Measurements from ENCODE around the gene KCNB1. TPM values are rescaled to one million over a fixed set of nuclear protein-coding genes. Genes with fewer than 3 reads are reported as not detected.

The KCNB1 gene
- total RNA-seq, 2 donors from 2014 or later = 2.8 to 16.1 TPM

DNA sequence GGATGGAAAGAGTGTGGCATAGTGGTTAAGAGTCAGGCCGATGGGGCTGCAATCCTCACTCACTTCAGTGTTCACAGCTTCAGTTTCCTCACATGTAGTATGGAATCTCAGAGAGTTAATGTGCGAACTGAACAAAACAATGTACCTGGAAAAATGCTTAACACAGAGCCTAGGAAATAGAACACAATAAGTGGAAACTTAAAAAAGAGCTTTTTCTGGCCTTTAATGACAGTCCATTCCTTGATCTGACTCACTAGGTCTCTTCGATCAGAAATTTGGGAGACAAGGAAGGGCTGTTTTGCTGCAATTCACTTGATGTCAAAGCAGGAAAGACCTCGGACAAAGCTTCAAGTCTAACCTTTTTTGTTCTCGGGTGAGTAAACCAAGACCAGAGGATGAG lies 56.1 kb downstream of the KCNB1 start:
- H3K4me1 ChIP-seq (replicated peaks) = peaks cover under 1% of the 10 kb centered on the region
- TF ChIP-seq, protein P1, sequence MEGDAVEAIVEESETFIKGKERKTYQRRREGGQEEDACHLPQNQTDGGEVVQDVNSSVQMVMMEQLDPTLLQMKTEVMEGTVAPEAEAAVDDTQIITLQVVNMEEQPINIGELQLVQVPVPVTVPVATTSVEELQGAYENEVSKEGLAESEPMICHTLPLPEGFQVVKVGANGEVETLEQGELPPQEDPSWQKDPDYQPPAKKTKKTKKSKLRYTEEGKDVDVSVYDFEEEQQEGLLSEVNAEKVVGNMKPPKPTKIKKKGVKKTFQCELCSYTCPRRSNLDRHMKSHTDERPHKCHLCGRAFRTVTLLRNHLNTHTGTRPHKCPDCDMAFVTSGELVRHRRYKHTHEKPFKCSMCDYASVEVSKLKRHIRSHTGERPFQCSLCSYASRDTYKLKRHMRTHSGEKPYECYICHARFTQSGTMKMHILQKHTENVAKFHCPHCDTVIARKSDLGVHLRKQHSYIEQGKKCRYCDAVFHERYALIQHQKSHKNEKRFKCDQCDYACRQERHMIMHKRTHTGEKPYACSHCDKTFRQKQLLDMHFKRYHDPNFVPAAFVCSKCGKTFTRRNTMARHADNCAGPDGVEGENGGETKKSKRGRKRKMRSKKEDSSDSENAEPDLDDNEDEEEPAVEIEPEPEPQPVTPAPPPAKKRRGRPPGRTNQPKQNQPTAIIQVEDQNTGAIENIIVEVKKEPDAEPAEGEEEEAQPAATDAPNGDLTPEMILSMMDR (IDR thresholded peaks at IDR 0.05) = no peak
- TF ChIP-seq POLR2AphosphoS5 (IDR thresholded peaks at IDR 0.05) (no peak), POLR2A (IDR thresholded peaks at IDR 0.05) (no peak)
- no peak overlapping the region for H3K27ac ChIP-seq
- WGBS = 86% methylated on average over 5 of the region's 5 CpGs
- no peaks in the 10 kb centered on the region for H3K27me3 ChIP-seq (replicated peaks; ENCODE audit: insufficient read depth)
- intact Hi-C loops (cut with DNase I) = no loop called here
- no peaks in the 10 kb centered on the region for H3K9me3 ChIP-seq
- no peaks in the 10 kb centered on the region for H3K36me3 ChIP-seq
- no peak for DNase-seq (ENCODE audit: low spot score)
- H3K4me3 ChIP-seq = no peak overlapping the region

DNA sequence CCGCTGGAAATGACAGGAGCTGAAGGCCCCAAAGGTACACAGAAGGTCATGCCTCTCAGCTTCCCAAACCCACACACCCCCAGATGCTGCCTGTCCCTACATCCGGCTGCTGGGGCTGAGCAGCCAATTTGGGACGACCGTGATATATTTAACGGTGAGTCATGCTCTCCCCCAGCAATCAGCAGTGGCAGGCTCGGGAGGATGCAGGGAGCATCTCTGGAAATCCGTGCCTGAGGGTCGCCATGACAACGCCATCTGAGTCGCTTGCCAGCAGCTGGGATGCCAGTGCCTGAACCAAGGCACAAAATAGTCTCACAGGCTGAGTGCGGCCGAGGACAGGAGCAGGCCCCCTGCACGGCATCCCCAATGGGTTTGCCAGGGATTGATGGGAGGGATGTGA lies 57.9 kb downstream of the KCNB1 start:
- Histone ChIP-seq H3K36me3 (no peaks in the 10 kb centered on the region), H3K9me3 (no peaks in the 10 kb centered on the region), H3K4me1 (replicated peaks) (peaks cover 8% of the 10 kb centered on the region), H3K27me3 (replicated peaks; ENCODE audit: insufficient read depth) (no peaks in the 10 kb centered on the region), H3K4me3 (no peak overlapping the region), H3K27ac (no peak overlapping the region)
- TF ChIP-seq POLR2A (IDR thresholded peaks at IDR 0.05) (no peak), POLR2AphosphoS5 (IDR thresholded peaks at IDR 0.05) (no peak)
- TF ChIP-seq, protein P1 (IDR thresholded peaks at IDR 0.05) = no peak
- no peak for DNase-seq (ENCODE audit: low spot score)
- 60% methylated on average over 13 of the region's 13 CpGs for WGBS
- intact Hi-C loops (cut with DNase I) = no loop called here

DNA sequence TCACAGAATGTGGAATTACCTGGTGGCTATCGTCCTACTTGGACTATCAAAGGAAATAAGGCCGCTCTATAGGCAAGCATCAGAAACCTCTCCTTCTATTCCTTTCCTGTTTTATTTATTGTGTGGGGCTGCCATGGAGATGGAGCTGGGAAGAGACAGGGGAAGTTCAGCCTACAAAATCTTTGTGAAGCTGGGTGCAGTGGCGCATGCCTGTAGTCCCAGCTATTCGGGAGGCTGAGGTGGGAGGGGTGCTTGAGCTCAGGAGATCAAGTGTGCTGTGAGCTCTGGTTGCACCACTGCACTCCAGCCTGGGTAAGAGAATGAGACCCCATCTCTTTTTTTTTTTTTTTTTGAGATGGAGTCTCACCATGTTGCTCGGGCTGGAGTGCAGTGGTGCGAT lies 60.3 kb downstream of the KCNB1 start:
- Histone ChIP-seq H3K27me3 (replicated peaks; ENCODE audit: insufficient read depth) (no peaks in the 10 kb centered on the region), H3K4me3 (no peak overlapping the region), H3K9me3 (no peaks in the 10 kb centered on the region), H3K36me3 (no peaks in the 10 kb centered on the region), H3K27ac (no peak overlapping the region), H3K4me1 (replicated peaks) (peaks cover 8% of the 10 kb centered on the region)
- no peak for TF ChIP-seq POLR2A (IDR thresholded peaks at IDR 0.05)
- TF ChIP-seq, protein P1 (IDR thresholded peaks at IDR 0.05) = no peak
- intact Hi-C loops (cut with DNase I) = no loop called here
- 89% methylated on average over 6 of the region's 6 CpGs for WGBS
- DNase-seq (ENCODE audit: low spot score) = no peak

DNA sequence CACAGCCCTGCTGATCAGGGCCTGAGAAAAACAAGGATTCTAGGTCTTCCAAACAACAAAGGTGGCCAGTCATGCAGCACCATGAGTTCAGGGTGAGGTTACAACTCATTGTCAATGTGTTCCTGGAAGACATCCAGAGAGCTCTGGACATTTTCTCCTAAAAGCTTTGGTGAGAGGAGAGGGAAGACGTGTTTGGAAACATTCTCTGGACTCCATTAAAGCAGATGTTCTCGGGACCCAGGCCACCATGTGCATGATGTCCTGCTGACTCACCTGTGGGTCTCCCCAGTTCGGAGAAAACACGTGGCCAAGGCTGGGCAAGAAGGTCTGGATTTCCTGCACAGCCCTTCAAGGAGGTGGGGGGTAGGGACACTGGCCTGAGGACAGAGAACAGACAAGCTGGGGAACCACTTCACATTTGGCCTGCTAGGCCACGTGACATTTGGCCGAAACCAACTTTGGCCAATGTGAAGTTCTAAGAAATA lies 61.6 kb downstream of the KCNB1 start:
- Histone ChIP-seq H3K36me3 (no peaks in the 10 kb centered on the region), H3K9me3 (no peaks in the 10 kb centered on the region), H3K27me3 (replicated peaks; ENCODE audit: insufficient read depth) (no peaks in the 10 kb centered on the region), H3K4me1 (replicated peaks) (peaks cover 8% of the 10 kb centered on the region), H3K27ac (peak overlapping the region; percentile 29 to 79), H3K4me3 (no peak overlapping the region)
- WGBS = 59% methylated on average over 6 of the region's 6 CpGs
- intact Hi-C loops (cut with DNase I) = no loop called here
- TF ChIP-seq POLR2AphosphoS5 (IDR thresholded peaks at IDR 0.05) (no peak), POLR2A (IDR thresholded peaks at IDR 0.05) (no peak)
- TF ChIP-seq, protein P1 (IDR thresholded peaks at IDR 0.05) = no peak
- DNase-seq (ENCODE audit: low spot score) = no peak

DNA sequence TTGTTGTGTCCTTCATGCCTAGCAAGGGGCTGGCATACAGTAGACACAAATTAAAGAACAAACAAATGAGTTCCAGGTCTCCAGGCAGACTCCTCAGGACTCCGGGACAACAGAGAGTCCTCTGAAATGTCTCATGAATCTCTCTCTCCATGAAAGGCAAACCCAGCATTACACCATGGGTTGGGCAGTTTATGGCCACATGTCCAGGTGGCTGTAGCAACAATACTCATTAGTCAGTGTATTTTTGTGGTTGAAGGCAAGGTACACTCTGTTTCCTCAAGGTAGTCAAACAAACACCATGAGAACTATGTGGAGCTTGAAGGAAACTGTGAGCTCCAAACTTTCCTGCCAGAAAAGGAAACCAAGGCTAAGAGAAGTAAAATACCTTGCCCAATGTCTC lies 62.2 kb downstream of the KCNB1 start:
- peak overlapping the region; percentile 29 to 79 for H3K27ac ChIP-seq
- H3K9me3 ChIP-seq = no peaks in the 10 kb centered on the region
- H3K27me3 ChIP-seq (replicated peaks; ENCODE audit: insufficient read depth) = no peaks in the 10 kb centered on the region
- TF ChIP-seq POLR2AphosphoS5 (IDR thresholded peaks at IDR 0.05) = peak; percentile 89
- TF ChIP-seq, protein P1 (IDR thresholded peaks at IDR 0.05) = peak in 1 of 4 experiments; percentile 8
- TF ChIP-seq POLR2A (IDR thresholded peaks at IDR 0.05) = no peak
- peak; percentile 58 for DNase-seq (ENCODE audit: low spot score)
- WGBS = 59% methylated on average over 1 of the region's 1 CpG
- peaks cover 8% of the 10 kb centered on the region for H3K4me1 ChIP-seq (replicated peaks)
- no peaks in the 10 kb centered on the region for H3K36me3 ChIP-seq
- H3K4me3 ChIP-seq = no peak overlapping the region
- intact Hi-C loops (cut with DNase I) = no loop called here

All from prostate gland (tissue), 2 donors.